Suppressor macrophage treated with lipopolysaccharide for 4 hours (primary cell): ENCODE results near the gene INSL3.
A peak's percentile ranks its signal among the peaks of the same experiment; 100 is the strongest.

Experiments used
- DNase-seq: peaks from one replicate; pipeline ENCODE4 v3.0.0-alpha.2; 2020

INSL3 gene

GRCh38 chr19:17843908-17844490, 22.7 kb upstream of the INSL3 start:
- no peak for DNase-seq

- peak; percentile 40 for DNase-seq
These were observed 22.0 kb upstream of the INSL3 start for GRCh38 chr19:17843292-17843827.

GRCh38 chr19:17842663-17843291, 21.5 kb upstream of the INSL3 start:
- DNase-seq: no peak

GRCh38 chr19:17841810-17842662, 20.7 kb upstream of the INSL3 start:
- peak; percentile 23 for DNase-seq

- no peak for DNase-seq
These were observed 20.1 kb upstream of the INSL3 start for GRCh38 chr19:17841371-17841809.

- DNase-seq: no peak
These were observed 18.7 kb upstream of the INSL3 start for GRCh38 chr19:17840019-17840418.

- DNase-seq: no peak
These were observed 16.7 kb upstream of the INSL3 start for GRCh38 chr19:17837972-17838371.

- no peak for DNase-seq
These were observed 15.2 kb upstream of the INSL3 start for GRCh38 chr19:17836530-17836929.

- peak; percentile 11 for DNase-seq
These were observed 14.1 kb upstream of the INSL3 start for GRCh38 chr19:17835182-17836006.

GRCh38 chr19:17834350-17835181, 13.2 kb upstream of the INSL3 start:
- no peak for DNase-seq

GRCh38 chr19:17832443-17833208, 11.3 kb upstream of the INSL3 start:
- DNase-seq: no peak

GRCh38 chr19:17831419-17831888, 10.1 kb upstream of the INSL3 start:
- no peak for DNase-seq

- no peak for DNase-seq
These were observed 9.5 kb upstream of the INSL3 start for GRCh38 chr19:17830567-17831418.

GRCh38 chr19:17829855-17830566, 8.7 kb upstream of the INSL3 start:
- DNase-seq: no peak

- no peak for DNase-seq
These were observed 5.3 kb upstream of the INSL3 start for GRCh38 chr19:17826508-17827056.

- DNase-seq: no peak
These were observed 3.0 kb upstream of the INSL3 start for GRCh38 chr19:17824339-17824738.

- DNase-seq: no peak
These were observed 3.5 kb downstream of the INSL3 start for GRCh38 chr19:17817668-17818363.

GRCh38 chr19:17812099-17812498, 9.2 kb downstream of the INSL3 start:
- DNase-seq: no peak
